MM.1S (cell line): ENCODE measurements around the gene DSCAML1.

Source experiments
- DNase-seq: peaks from one replicate; pipeline ENCODE4 v3.0.0-alpha.2; 2015
- H2AFZ ChIP-seq: fragments of 300-600 bp; sonication (generic); 2 replicates; pipeline ENCODE4 v1.6.0; 2016; ENCODE audit warnings: antibody characterized with exemption, low read length
- H3F3A ChIP-seq: fragments of 300-600 bp; sonication (generic); 2 replicates; pipeline ENCODE4 v1.6.1; 2016; ENCODE audit warnings: mild to moderate bottlenecking, antibody characterized with exemption, low read length, moderate library complexity, mixed read lengths; ENCODE audit not compliant: insufficient read depth
- H3K27ac ChIP-seq: fragments of 300-600 bp; sonication (generic); 2 replicates; pipeline ENCODE4 v1.5.1; 2016; ENCODE audit warnings: mild to moderate bottlenecking, low read length
- H3K27me3 ChIP-seq: fragments of 300-600 bp; sonication (generic); replicated peaks from 2 replicates; pipeline ENCODE4 v1.6.0; 2016; ENCODE audit warnings: low read length; ENCODE audit not compliant: insufficient read depth
- H3K36me3 ChIP-seq: fragments of 300-600 bp; sonication (generic); replicated peaks from 2 replicates; pipeline ENCODE4 v1.6.1; 2016; ENCODE audit warnings: mild to moderate bottlenecking, low read length, mixed read lengths; ENCODE audit not compliant: insufficient read depth
- H3K4me1 ChIP-seq: fragments of 300-600 bp; sonication (generic); 2 replicates; pipeline ENCODE4 v1.6.1; 2016; ENCODE audit warnings: low read length, mixed read lengths
- H3K4me2 ChIP-seq: fragments of 300-600 bp; sonication (generic); 2 replicates; pipeline ENCODE4 v1.6.0; 2016; ENCODE audit warnings: low read depth, low read length
- H3K4me3 ChIP-seq: fragments of 300-600 bp; sonication (generic); 2 replicates; pipeline ENCODE4 v1.5.1; 2016; ENCODE audit warnings: low read length, mixed read lengths
- H3K79me2 ChIP-seq: fragments of 300-600 bp; sonication (generic); 2 replicates; pipeline ENCODE4 v1.6.1; 2016; ENCODE audit warnings: mixed run types, low read length, mixed read lengths
- H3K9ac ChIP-seq: fragments of 300-600 bp; sonication (generic); 2 replicates; pipeline ENCODE4 v1.6.1; 2016; ENCODE audit warnings: low read length, mixed read lengths
- H3K9me2 ChIP-seq: fragments of 300-600 bp; sonication (generic); replicated peaks from 2 replicates; pipeline ENCODE4 v1.6.1; 2016; ENCODE audit warnings: mild to moderate bottlenecking, low read length, mixed read lengths; ENCODE audit not compliant: insufficient read depth
- H3K9me3 ChIP-seq: fragments of 300-600 bp; sonication (generic); replicated peaks from 2 replicates; pipeline ENCODE4 v1.6.1; 2016; ENCODE audit warnings: mild to moderate bottlenecking, low read length, mixed read lengths; ENCODE audit not compliant: insufficient read depth
- H4K20me1 ChIP-seq: fragments of 300-600 bp; sonication (generic); 2 replicates; pipeline ENCODE4 v1.6.1; 2016; ENCODE audit warnings: mild to moderate bottlenecking, low read length, moderate library complexity, mixed read lengths; ENCODE audit not compliant: insufficient read depth
- CTCF ChIP-seq: fragments of 300-600 bp; sonication (generic); IDR thresholded peaks from 2 replicates; pipeline ENCODE4 v1.5.1; 2016; ENCODE audit warnings: antibody characterized with exemption, low read length, mixed read lengths
- EZH2 ChIP-seq: fragments of 300-600 bp; sonication (generic); optimal IDR thresholded peaks from 2 replicates; pipeline ENCODE3; 2017; ENCODE audit warnings: low read depth, mild to moderate bottlenecking, antibody characterized with exemption, low read length, mixed read lengths
- EZH2phosphoT487 ChIP-seq: fragments of 300-600 bp; sonication (generic); IDR thresholded peaks from 2 replicates; pipeline ENCODE4 v1.6.1; 2018; ENCODE audit warnings: antibody characterized with exemption, low read length

Gene DSCAML1

GRCh38 chr11:117574551-117574950, 222.5 kb downstream of the DSCAML1 start:
- Histone ChIP-seq H3K9ac (no peak overlapping the region), H3K9me3 (no peaks in the 10 kb centered on the region), H3K27me3 (peaks cover 42% of the 10 kb centered on the region), H4K20me1 (no peaks in the 10 kb centered on the region), H3K4me1 (no peaks in the 10 kb centered on the region), H3F3A (no peaks in the 10 kb centered on the region), H3K79me2 (no peaks in the 10 kb centered on the region), H3K4me2 (no peak overlapping the region), H2AFZ (no peak overlapping the region), H3K27ac (no peak overlapping the region), H3K36me3 (no peaks in the 10 kb centered on the region), H3K4me3 (no peak overlapping the region), H3K9me2 (no peaks in the 10 kb centered on the region)
- TF ChIP-seq EZH2 (no peak), CTCF (no peak), EZH2phosphoT487 (no peak)
- no peak for DNase-seq

- Histone ChIP-seq H3K9me2 (no peaks in the 10 kb centered on the region), H3K9ac (no peak overlapping the region), H3K9me3 (no peaks in the 10 kb centered on the region), H3K4me3 (no peak overlapping the region), H2AFZ (no peak overlapping the region), H3K27ac (no peak overlapping the region), H3K4me2 (no peak overlapping the region), H4K20me1 (no peaks in the 10 kb centered on the region), H3K4me1 (no peaks in the 10 kb centered on the region), H3F3A (no peaks in the 10 kb centered on the region), H3K36me3 (no peaks in the 10 kb centered on the region), H3K27me3 (peaks cover 30% of the 10 kb centered on the region), H3K79me2 (no peaks in the 10 kb centered on the region)
- DNase-seq: no peak
- TF ChIP-seq CTCF (no peak), EZH2 (no peak), EZH2phosphoT487 (no peak)
These were observed 223.7 kb downstream of the DSCAML1 start for GRCh38 chr11:117573326-117573725.

- Histone ChIP-seq H3K4me2 (no peak overlapping the region), H3K27ac (no peak overlapping the region), H3F3A (no peaks in the 10 kb centered on the region), H3K36me3 (no peaks in the 10 kb centered on the region), H2AFZ (no peak overlapping the region), H3K27me3 (peaks cover 27% of the 10 kb centered on the region), H3K79me2 (no peaks in the 10 kb centered on the region), H3K9me2 (no peaks in the 10 kb centered on the region), H4K20me1 (no peaks in the 10 kb centered on the region), H3K4me1 (no peaks in the 10 kb centered on the region), H3K9ac (no peak overlapping the region), H3K4me3 (no peak overlapping the region), H3K9me3 (no peaks in the 10 kb centered on the region)
- DNase-seq: no peak
- TF ChIP-seq EZH2phosphoT487: no peak
- TF ChIP-seq CTCF: no peak
These were observed 224.3 kb downstream of the DSCAML1 start for GRCh38 chr11:117572671-117573070.

GRCh38 chr11:117572129-117572528, 224.9 kb downstream of the DSCAML1 start:
- no peaks in the 10 kb centered on the region for H4K20me1 ChIP-seq
- no peak overlapping the region for H3K27ac ChIP-seq
- no peak overlapping the region for H3K4me2 ChIP-seq
- H3K4me1 ChIP-seq: no peaks in the 10 kb centered on the region
- H3K36me3 ChIP-seq: no peaks in the 10 kb centered on the region
- H3F3A ChIP-seq: no peaks in the 10 kb centered on the region
- H3K27me3 ChIP-seq: peaks cover 27% of the 10 kb centered on the region
- TF ChIP-seq EZH2phosphoT487: no peak
- no peak for TF ChIP-seq CTCF
- no peak for TF ChIP-seq EZH2
- H2AFZ ChIP-seq: no peak overlapping the region
- DNase-seq: no peak
- no peak overlapping the region for H3K4me3 ChIP-seq
- H3K9me3 ChIP-seq: no peaks in the 10 kb centered on the region
- no peaks in the 10 kb centered on the region for H3K9me2 ChIP-seq
- no peak overlapping the region for H3K9ac ChIP-seq
- no peaks in the 10 kb centered on the region for H3K79me2 ChIP-seq
